ENCODE measurements around the gene AOPEP.

GRCh38 chr9:94760660-94761059, 34.2 kb downstream of the AOPEP start:
- no peak for TF ChIP-seq POLR2AphosphoS5 (IDR thresholded peaks at IDR 0.05)
- TF ChIP-seq CTCF (IDR thresholded peaks at IDR 0.05), result no peak
- TF ChIP-seq EP300 (IDR thresholded peaks at IDR 0.05), result no peak
- TF ChIP-seq POLR2A (IDR thresholded peaks at IDR 0.05), result no peak

All from sigmoid colon (tissue), 4 donors.